HG02973 (cell line): Measurements from ENCODE around the gene C4BPB.

Experiments
- ATAC-seq: cut with Tn5 transposase; IDR thresholded peaks from one replicate; pipeline ENCODE4 v1.9.1; 2021; ENCODE audit warnings: moderate library complexity; ENCODE audit not compliant: unreplicated experiment

C4BPB gene

DNA sequence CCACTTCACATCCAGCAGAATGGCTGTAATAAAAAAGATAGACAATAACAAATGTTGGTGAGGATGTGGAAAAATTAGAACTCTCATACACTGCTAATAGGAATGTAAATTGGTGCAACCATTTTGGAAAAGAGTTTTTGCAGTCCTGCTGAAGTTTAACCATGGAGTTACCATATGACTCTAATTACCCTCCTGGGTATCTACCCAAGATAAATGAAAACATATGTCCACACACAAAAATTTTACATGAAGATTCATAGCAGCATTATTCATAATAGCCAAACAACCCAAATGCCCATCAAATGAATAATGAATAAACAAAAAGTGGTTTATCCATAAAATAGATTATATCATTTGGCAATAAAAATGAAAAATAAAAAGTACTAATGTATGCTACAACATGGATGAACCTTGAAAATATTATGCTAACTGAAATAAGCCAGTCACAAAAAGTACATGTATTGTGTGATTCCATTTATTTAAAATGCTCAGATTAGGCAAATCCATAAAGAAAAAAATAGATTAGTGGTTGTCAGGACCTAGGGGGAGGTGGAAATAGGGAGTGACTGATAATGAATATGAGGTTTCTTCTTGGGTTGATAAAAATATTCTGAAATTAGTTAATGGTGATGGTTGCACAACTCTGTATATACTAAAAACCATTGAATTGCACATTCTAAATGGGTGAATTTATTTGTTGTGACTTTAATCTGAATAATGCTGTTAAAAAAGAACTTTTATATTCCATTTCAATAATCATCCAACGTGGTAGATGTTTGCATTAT lies 41.8 kb downstream of the C4BPB start:
- no peak for ATAC-seq

DNA sequence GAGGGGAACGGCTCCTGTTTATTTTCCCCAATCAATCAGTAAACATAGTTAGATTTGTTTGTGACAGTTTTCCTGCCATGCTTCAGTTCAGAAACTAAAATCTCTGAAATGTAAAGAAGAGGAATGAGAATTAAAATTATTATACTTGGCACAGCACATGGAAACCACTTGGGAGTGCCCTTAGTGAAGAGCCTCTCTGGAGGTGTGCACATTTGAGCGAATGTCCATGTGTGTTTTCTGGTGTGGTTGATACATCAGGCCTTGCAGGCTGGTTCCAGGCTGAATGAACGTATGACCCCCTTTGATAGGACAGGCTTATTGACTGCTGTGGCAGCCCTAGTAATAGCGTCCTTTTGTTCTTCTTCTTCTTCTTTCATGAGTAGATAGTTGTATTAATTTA lies 42.5 kb downstream of the C4BPB start:
- no peak for ATAC-seq

DNA sequence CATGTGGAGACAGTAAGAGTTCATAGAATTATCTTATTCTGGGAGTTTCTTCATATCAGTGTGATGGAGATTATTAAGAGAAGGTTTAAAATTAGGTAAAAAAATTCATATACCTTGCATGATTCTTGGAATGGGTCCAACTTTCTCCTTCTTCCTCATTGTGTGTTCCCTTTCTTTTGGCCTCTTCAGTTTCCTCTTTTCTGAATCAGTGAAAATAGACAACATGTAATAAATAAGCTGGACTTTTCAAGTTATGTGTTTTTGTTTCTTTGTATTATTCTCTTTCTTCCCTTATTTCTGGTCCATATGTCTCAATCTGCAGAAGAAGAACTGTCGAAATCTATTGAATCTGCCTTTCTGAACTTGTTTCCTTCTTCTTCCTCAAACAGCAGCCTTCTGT lies 45.9 kb downstream of the C4BPB start:
- ATAC-seq = no peak

DNA sequence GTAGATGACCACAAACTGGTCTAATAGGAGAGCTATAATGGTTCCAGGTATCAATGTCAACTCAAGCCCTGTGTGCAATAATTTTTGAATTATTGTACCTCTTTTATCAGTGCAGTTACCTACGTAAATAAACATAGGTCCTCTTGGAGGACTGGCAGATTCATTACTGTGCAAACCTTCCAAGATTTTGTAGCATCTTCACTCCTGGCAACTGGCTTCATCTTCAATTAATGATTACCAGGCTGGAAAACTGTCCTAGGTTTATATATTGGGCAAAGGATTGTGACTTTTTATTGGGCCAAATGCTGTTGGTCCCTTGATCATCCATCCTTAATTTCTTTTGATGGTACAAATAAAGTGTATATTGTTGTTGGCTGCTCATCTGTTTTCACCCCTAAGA lies 51.0 kb downstream of the C4BPB start:
- no peak for ATAC-seq

DNA sequence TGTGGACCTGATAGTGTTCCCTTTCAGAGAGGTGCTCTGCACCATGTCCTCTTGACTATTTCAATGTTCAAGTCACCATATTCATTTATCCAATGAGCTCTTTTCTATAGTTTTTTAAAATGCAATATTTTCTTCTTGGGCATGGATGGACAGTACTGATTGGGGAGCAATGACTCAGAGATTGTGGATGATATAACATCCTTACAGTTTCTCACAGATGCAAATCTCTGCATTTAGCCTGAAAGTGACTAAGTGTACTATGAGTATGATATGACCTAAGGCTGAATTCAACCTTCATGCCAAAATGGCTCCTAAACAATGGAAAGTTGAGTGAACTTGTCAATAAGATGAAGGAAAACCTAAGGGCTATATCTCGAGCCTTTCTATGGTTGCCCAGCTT lies 51.9 kb downstream of the C4BPB start:
- ATAC-seq = no peak

DNA sequence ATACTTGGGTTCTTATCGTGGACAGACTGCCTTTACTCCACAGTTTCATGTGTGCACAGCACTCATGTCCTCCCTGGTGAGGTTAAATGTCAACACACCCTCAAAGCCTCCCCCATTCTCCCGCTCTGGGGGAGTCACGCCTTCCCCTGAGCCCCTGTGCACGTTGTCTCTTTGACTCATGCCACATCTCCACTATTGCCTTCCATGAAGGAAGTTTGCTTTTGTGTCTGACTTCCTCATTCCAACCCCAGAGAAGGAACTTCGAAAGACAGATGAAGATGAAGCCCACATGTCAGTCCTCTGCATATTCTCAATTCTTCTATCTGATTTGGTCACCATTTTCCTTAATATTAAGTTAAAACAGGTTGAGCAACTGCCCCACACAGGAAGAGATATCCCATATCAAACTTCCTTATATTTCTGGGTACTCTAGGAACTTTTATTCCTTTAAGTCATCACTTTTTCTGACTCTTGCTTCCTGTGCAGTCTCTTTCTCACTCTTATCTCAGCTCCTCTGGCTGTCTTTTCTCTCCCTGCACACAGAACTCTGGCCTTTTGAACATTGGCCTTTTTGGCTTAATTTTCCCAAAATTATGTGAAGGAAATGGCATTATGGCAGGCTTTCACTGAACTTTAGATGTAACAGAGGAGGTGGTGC lies 56.9 kb downstream of the C4BPB start:
- no peak for ATAC-seq
